Pancreas (tissue), 10 donors: ENCODE results near the gene PDIA2. TPM values are rescaled to one million over a fixed set of nuclear protein-coding genes. Genes with fewer than 3 reads are reported as not detected.

Source experiments
- ATAC-seq, 4 donors: fragments of 200-7000 bp; cut with Tn5 transposase; one replicate each; pipeline versions ENCODE4 v1.8.0 to v1.9.1; 2020; ENCODE audit warnings: mild to moderate bottlenecking in 4 of 4, moderate library complexity in 4 of 4
- DNase-seq, 6 donors: peaks; one replicate each; pipeline ENCODE4 v3.0.0-alpha.2; 2020
- FAIRE-seq: peaks from 2 replicates; lab custom pipeline; 2012; peaks lifted over from hg19 to GRCh38; lab: Jason Lieb, UNC
- H3K27ac ChIP-seq, 4 donors: fragments of 200-600 bp; sonication (generic); 1 replicate in 3 of 4; 2 replicates in 1 of 4; pipeline versions ENCODE4 v1.5.0 to v1.8.0; 2020
- H3K27me3 ChIP-seq, 4 donors: fragments of 200-600 bp; one replicate each; pipeline ENCODE4 v1.8.0; 2021
- H3K36me3 ChIP-seq, 3 donors: fragments of 200-600 bp; sonication (generic) in 1 of 3; one replicate each; pipeline versions ENCODE4 v1.5.0 to v1.8.0; 2020 to 2021
- H3K4me1 ChIP-seq, 3 donors: fragments of 200-600 bp; one replicate each; pipeline ENCODE4 v1.8.0; 2021
- H3K4me3 ChIP-seq, 4 donors: fragments of 200-600 bp; sonication (generic) in 2 of 4; one replicate each; pipeline versions ENCODE4 v1.5.0 to v1.8.0; 2020 to 2021
- H3K9me3 ChIP-seq, 4 donors: fragments of 200-600 bp; one replicate each; pipeline ENCODE4 v1.8.0; 2021
- WGBS, 2 donors: extraction: QIAGEN DNeasy Blood & Tissue Kit; methylation state at CpG; one replicate each; pipeline ENCODE4 v1.1.7; 2013; 5-methylcytosine and 5-hydroxymethylcytosine counted together
- intact Hi-C, 3 donors: fragments of 100-400 bp; cut with DNase I; formaldehyde crosslinking; loops; one replicate each; pipeline versions ENCODE4 v1.11.1 to v1.14.2; 2022
- polyA plus RNA-seq, 2 donors: library from polyadenylated mRNA; stranded (reverse); fragments of 200-250 nt; gene quantifications; one replicate each; pipeline ENCODE4 v1.2.3, GENCODE V29; 2013
- total RNA-seq, 6 donors: library from RNA; stranded (reverse); fragmentation: NEBNext Ultra II Directional in 4 of 6; extraction: Animal tissue kit (Norgen Biotek cat#: 25700) in 4 of 6; gene quantifications; one replicate each; pipeline versions ENCODE4 v1.2.1 to v1.2.4, GENCODE V29; 2021 to 2023
- TF ChIP-seq, protein P1 (sequence below), 4 donors: fragments of 200-600 bp; sonication (generic) in 3 of 4; IDR thresholded peaks; one replicate each; pipeline versions ENCODE4 v1.5.0 to v1.8.0; 2021; ENCODE audit warnings: antibody characterized with exemption in 4 of 4
- donor health status: healthy with polysubstance abuse.
- donor health status: DM: no; HTN: no; CAD: no; lungs with moderate emphysema.
- donor health status: DM: no; HTN: no; CAD: no.
- donor health status: control.
- donor health status: control.
- donor health status: Bipolar disorder and iron deficiency.
- donor health status: DM: yes; HTN: yes; CAD: no.
- donor health status: DM: no; HTN: no; CAD: no.
- donor health status: DM: no; HTN: no; CAD: no.
- donor health status: DM: yes; HTN: yes; CAD: no.

PDIA2 gene
- total and polyA plus RNA-seq, 8 donors: 13.0 to 3,084 (median 1,145) TPM

DNA sequence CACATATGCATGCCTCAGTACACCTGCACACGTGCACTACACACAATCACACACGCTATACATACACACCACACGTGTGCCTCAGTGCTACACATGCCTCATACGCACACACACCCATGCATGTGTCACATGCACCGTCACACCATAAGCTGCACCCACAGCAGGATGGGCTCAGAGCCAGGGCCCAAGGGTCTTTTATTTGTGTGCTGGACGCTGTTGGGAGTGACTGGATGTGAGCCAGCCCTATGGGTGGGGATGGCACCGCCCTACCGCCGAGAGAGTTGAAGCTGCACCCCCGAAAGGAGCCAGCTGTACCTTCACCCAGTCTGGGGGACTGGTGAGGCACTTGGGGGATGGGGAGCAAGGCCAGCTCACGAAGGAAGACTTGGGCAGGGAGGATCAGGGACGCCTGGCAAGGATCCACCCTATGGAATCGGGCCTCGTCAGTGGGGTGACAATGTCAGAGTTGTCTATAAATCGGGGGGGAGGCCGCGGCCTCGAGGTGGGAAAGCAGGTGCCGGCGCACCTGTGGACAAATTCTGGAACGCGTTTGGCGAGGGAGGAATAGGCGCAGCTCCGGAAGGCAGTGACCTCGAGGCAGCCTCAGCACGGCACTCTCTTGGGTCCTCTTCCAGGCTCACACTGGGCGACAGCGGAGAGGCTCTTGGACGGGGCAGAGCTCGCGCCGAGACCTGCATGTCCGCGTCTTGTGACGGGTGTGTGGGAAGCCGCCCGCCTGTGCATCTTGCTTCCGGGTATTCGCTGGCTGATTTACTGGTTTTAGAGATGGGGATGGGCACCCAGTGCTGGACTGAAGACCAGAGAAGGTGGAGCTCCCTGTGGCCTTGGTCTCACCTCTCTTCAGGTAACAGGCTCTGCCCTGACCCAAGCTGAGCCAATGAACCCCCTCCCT is 14.6 kb upstream of the PDIA2 start:
- WGBS, 2 donors: 16% methylated on average over 37 to 40 of the region's 40 CpGs
- Histone ChIP-seq H3K4me1 (peaks cover 0 to 12% (median 5%) of the 10 kb centered on the region in 3 donors), H3K4me3 (peak overlapping the region in 2 of 4 donors; percentile 22 to 31), H3K27ac (peak overlapping the region; percentile 77 to 88 (median 82)), H3K9me3 (no peaks in the 10 kb centered on the region), H3K36me3 (peaks cover 0 to 17% (median 4%) of the 10 kb centered on the region in 3 donors), H3K27me3 (no peaks in the 10 kb centered on the region)
- no peak for FAIRE-seq
- TF ChIP-seq, protein P1, sequence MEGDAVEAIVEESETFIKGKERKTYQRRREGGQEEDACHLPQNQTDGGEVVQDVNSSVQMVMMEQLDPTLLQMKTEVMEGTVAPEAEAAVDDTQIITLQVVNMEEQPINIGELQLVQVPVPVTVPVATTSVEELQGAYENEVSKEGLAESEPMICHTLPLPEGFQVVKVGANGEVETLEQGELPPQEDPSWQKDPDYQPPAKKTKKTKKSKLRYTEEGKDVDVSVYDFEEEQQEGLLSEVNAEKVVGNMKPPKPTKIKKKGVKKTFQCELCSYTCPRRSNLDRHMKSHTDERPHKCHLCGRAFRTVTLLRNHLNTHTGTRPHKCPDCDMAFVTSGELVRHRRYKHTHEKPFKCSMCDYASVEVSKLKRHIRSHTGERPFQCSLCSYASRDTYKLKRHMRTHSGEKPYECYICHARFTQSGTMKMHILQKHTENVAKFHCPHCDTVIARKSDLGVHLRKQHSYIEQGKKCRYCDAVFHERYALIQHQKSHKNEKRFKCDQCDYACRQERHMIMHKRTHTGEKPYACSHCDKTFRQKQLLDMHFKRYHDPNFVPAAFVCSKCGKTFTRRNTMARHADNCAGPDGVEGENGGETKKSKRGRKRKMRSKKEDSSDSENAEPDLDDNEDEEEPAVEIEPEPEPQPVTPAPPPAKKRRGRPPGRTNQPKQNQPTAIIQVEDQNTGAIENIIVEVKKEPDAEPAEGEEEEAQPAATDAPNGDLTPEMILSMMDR (IDR thresholded peaks at IDR 0.05): no peak
- peak; percentile 75 to 85 (median 84) for ATAC-seq
- DNase-seq: peak; percentile 77 to 93 (median 86)
- intact Hi-C loops: no loop called here

DNA sequence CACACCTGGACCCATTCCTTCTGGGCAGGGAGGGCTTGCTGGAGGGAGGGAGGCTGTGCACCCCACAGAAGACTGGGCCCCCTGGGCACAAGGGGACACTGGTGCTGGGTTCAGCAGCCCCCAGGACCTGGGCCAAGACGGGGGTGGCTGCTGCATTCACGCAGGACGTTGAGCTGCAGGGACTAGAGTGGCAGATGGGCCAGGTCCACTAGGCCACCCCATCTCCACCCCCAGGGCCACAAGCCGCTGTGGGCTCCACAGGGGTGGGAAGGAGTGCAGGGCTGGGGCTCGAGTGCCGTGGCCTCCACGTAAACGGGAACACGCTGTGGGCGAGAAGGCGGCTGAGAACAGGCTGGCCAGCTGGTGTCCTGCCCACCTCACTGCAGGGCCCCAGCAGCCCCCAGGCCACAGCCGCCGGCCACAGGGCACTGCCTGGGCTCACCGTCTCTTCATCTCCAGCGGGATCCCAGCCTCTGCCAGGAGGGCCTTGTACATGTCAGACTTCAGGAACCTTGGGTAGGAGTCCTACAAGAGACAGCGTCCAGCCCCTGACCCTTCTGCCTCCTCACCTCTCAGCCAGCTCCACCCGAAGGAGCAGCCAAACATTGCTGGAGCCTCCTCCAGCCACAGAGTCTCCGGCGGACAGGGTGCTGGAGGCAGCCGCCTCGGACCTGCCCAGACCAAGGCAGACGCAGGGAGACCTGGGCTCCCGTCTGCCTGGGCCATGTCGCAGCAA is 13.7 kb upstream of the PDIA2 start:
- Histone ChIP-seq H3K36me3 (peaks cover 0 to 9% (median 0%) of the 10 kb centered on the region in 3 donors), H3K9me3 (no peaks in the 10 kb centered on the region), H3K4me1 (peaks cover 0 to 12% (median 5%) of the 10 kb centered on the region in 3 donors), H3K27ac (peak overlapping the region; percentile 77 to 88 (median 82)), H3K27me3 (no peaks in the 10 kb centered on the region), H3K4me3 (peak overlapping the region in 2 of 4 donors; percentile 22 to 31)
- DNase-seq: peak in 3 of 6 donors; percentile 53 to 83 (median 67)
- TF ChIP-seq, protein P1 (IDR thresholded peaks at IDR 0.05): no peak
- ATAC-seq: peak; percentile 10 to 49 (median 26)
- intact Hi-C loops: no loop called here
- 38 to 54% methylated on average over 24 of the region's 24 CpGs for WGBS, 2 donors
- no peak for FAIRE-seq

DNA sequence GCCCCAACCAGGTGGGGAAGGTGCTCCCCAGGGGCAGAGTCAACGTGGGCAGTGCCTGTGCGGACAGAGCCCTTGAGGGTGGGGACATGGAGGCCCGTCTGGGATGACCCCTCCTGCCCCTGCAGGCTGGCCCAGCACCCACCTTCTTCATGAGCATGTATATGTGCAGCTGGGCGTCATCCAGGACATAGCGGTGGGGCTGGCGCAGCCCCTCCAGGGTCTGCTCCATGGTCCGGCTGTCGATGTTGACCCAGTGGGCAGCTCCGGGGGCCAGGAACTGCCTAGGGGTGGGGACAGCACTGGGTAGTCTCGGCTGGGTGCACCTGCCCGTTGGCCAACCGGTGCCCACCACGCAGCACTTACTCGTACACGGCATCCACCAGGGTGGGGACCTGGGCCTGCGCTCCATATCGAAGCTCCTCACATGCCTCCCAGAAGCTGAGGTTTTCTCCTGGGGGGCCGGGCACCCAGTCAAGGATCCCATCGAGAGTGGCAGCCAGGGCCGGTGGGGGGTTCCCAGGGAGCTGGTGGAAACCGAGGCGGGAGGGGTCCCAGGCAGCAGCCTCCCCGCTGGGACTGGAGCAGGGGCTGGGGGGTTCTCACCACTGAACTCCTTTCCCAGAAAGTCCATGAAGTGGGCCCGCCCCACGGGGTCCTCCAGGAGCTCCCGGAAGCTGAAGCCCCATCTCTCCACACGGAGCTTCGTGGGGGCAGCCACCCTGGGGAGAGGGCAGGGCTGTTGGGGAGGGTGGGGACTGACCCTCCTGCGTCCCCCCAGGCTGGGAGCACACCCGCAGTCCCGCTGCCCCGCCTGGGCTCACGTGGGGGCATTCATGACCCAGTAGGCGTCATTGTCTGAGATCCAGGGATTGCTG is 12.3 kb upstream of the PDIA2 start:
- TF ChIP-seq, protein P1 (IDR thresholded peaks at IDR 0.05): no peak
- intact Hi-C loops: no loop called here
- no peaks in the 10 kb centered on the region for H3K36me3 ChIP-seq
- H3K27me3 ChIP-seq: no peaks in the 10 kb centered on the region
- H3K4me3 ChIP-seq: no peak overlapping the region
- WGBS, 2 donors: 71 to 80% methylated on average over 29 to 34 of the region's 34 CpGs
- peak overlapping the region in 1 of 4 donors; percentile 15 for H3K27ac ChIP-seq
- FAIRE-seq (no peak), ATAC-seq (no peak), DNase-seq (peak in 4 of 6 donors; percentile 16 to 77 (median 50))
- peaks cover 0 to 17% (median 13%) of the 10 kb centered on the region in 3 donors for H3K4me1 ChIP-seq
- no peaks in the 10 kb centered on the region for H3K9me3 ChIP-seq

DNA sequence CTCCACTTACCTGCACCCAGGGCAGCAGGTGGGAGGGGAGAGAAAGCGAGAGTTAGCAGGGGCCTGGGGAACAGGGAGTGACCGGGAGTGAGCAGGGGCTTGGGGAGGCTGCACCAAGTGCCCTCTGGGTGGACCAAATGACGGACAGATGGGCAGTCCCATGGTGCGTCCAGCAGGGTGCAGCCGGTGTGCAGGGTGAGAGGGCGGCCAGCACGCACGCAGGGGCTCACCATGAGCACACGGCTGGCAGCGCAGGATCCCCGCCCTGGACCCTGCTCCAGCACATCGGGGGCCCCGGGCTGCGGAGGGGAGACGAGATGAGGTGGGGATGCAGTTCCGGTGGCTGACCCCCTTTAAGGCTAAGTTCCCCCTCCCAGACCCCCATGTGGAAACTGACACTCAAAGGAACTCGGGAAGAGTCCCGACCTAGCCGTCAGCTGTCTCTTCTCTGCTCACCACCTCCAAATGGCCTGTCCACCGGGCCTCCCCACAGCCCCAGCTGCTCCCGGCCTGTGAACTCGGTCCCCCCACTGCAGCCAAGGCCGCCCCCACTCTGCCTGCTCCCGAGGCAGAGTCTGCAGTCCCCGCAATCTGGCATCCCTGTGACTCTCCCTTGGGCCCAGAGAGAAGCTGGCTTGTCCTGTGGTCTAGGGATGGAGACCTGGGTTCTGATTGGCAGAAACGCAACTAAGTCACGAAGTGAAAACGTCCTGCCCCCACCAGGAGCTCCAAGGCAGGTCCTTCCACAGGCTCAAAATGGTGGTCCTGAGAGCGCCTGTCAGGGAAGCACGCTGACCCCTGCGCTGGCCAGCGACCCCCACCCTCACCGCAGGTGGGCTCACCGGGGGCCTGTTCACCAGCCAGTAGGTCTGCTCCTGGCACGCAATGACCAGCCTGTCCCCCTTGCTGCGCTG is 10.1 kb upstream of the PDIA2 start:
- intact Hi-C loops: no loop called here
- no peak overlapping the region for H3K27ac ChIP-seq

More for the DNA sequence above, 10.1 kb upstream of the PDIA2 start:
- TF ChIP-seq, protein P1 (IDR thresholded peaks at IDR 0.05): no peak
- Histone ChIP-seq H3K27me3 (no peaks in the 10 kb centered on the region), H3K4me1 (peaks cover 0 to 17% (median 13%) of the 10 kb centered on the region in 3 donors), H3K9me3 (no peaks in the 10 kb centered on the region), H3K36me3 (no peaks in the 10 kb centered on the region), H3K4me3 (no peak overlapping the region)
- 67 to 73% methylated on average over 35 to 36 of the region's 36 CpGs for WGBS, 2 donors
- FAIRE-seq (no peak), ATAC-seq (no peak), DNase-seq (peak in 3 of 6 donors; percentile 11 to 41 (median 22))
